Measurements from ENCODE around the gene ZCRB1. TPM values are rescaled to one million over a fixed set of nuclear protein-coding genes. Genes with fewer than 3 reads are reported as not detected.
"Not testable (repeated sequence)": the region's sequence is repeated elsewhere in the genome, so short reads cannot be mapped to it uniquely, and the experiment has no call there.

Gene ZCRB1
- polyA plus RNA-seq, 3 donors: 93.0 to 109 (median 97.6) TPM

DNA sequence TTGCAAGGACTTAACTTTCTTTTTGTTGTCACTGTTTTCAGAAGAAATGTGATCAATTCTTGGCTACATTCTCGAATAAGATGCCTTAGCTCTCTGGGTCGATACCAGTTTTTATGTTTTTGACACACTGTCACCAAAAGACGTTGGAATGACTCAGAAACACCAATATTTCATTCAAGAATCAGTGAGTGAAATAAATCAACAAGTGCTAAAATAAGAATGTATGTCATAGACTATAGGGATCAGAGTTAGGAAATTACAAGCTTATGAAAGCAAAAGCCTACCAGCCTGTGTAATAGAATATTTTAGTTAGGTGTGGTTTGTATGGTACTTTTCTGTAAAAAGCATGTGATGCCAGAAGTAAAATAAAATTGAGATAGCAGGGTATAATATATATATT is 17.8 kb upstream of the ZCRB1 start:
- no peak for DNase-seq (ENCODE audit: extremely low read depth in 1 of 11, low read depth in 9 of 11, low spot score in 4 of 11)

DNA sequence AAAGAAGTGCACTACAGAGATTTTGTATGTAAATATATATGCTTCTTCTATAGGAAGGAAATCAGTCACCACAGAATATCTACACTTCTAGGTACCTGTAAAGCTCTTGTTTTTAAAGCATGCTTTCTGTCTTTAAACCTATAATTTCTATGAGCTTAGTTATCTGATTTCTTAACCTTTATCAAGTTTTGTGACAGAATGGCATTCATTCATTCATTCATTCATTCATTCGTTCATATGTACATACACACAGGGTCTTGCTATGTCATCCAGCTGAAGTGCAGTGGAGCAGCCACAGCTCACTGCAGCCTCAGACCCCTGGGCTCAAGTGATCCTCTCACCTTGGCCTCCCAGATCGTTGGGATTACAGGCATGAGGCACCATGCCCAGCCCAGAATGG is 16.1 kb upstream of the ZCRB1 start:
- no peak for DNase-seq (ENCODE audit: extremely low read depth in 1 of 11, low read depth in 9 of 11, low spot score in 4 of 11)

DNA sequence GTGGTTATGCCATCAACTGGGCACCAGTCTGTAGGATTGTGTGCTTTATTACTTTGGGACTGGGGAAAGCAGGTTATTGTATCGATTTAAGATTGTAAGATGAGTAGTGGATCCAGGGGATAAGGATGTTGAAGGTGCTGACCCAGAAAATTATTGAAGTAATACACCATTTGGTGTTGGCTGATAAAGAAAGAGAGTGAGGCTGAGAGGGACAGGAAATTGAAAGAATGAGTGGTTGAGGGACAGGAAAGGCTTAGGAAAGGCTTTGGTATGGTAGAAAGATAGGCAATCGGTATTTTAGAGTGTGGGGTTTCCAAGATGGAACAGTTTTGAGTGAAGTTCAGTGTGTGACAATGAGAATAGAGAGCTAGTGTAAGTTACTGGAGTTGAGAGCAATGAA is 12.4 kb upstream of the ZCRB1 start:
- no peak for DNase-seq (ENCODE audit: extremely low read depth in 1 of 11, low read depth in 9 of 11, low spot score in 4 of 11)

DNA sequence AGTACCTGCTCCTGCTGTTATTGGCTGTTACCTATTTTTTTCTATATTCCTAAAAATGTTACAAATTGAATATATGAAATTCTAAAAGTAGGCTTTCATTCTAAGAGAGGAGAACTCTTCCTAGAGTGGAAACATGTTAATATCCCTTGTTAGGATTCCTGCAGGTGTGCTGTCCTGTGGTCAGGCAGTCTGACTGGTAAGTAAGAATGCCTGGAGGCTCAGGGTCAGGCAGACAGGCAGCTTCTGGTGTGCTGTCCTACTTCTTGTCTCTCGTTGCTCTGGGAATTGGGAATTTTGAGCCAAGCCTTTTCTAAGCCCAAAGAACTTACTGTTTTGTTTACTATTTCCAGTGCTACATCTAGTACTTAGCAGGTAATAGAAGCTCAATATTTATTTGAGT is 10.4 kb upstream of the ZCRB1 start:
- no peak for DNase-seq (ENCODE audit: extremely low read depth in 1 of 11, low read depth in 9 of 11, low spot score in 4 of 11)

DNA sequence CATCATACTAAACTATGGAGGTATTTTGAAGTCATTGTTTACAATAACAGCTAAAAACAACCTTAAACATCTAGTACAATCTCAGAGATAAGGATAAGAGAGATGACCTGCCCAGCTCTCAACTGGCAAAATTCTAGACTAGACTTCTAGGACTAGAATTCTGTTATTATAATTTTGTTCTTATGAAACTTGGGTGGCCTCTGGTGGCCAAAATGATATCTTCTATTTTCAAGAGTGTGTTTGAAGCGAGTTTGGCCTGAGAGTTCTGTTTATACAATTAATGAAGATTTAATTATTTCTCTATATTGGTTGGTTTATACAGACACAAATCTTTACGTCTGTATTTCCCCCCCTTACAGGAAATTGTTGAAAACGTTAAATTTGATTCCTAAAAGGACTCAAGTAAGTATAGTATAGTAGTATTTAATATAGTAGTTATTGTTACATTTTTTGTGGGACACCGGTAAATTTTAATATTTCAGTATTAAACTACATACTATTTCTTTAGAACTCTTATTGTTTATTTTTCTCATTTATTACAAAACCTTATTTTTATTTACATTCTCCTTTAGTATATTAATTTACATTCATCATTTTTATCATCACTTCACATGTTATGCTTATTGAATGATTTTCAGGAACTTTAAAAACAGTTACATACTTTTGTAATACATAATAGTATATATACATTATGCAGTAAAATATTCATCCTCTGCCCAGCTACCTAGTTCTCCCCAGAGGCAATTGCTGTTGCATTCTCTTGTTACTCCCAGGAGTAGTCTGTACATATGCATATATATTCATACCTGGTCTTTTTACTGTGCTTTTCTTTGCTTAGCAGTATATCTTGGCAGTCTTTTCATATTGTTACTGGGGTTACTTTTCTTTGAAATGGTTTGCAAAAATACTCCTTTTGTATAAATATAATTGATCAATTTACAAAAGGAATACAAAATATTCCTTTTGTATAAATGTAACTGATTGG is 6.7 kb upstream of the ZCRB1 start:
- peak in 7 of 11 donors; percentile 15 to 45 (median 23) for DNase-seq (ENCODE audit: extremely low read depth in 1 of 11, low read depth in 9 of 11, low spot score in 4 of 11)

DNA sequence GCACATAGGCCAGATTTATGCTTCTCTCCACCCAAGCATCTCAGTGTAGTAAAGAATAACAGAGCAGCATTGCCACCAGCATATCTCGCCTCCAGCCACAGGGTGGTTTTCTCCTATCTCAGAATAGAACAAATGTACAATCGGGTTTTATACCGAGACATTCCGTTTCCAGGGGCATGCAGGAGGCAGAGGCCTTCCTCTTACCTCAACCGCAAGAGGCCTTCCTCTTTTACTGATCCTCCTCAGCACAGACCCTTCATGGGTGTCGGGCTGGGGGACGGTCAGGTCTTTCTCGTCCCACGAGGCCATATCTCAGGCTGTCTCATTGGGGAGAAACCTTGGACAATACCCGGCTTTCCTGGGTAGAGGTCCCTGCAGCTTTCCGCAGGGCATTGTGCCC is 4.2 kb upstream of the ZCRB1 start:
- not testable (repeated sequence) for DNase-seq (ENCODE audit: extremely low read depth in 1 of 11, low read depth in 9 of 11, low spot score in 4 of 11)

DNA sequence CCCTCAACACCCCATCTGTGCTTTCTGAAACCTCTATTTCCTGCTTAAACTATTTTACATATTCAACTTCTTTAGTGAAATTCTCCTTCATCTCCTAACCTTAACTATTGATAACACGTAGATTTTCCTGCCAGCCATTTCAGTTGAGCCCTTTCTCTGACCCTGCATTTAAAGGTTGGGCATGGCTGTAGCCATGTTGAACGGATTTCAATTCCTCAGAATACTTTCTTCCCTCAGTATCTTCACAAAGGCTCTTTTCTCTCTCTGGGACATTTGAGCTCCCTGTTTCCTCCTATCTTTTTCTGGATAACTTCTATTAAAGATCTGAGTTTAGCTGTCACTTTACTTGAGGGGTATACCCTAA is 1.3 kb upstream of the ZCRB1 start:
- DNase-seq (ENCODE audit: extremely low read depth in 1 of 11, low read depth in 9 of 11, low spot score in 4 of 11): no peak

DNA sequence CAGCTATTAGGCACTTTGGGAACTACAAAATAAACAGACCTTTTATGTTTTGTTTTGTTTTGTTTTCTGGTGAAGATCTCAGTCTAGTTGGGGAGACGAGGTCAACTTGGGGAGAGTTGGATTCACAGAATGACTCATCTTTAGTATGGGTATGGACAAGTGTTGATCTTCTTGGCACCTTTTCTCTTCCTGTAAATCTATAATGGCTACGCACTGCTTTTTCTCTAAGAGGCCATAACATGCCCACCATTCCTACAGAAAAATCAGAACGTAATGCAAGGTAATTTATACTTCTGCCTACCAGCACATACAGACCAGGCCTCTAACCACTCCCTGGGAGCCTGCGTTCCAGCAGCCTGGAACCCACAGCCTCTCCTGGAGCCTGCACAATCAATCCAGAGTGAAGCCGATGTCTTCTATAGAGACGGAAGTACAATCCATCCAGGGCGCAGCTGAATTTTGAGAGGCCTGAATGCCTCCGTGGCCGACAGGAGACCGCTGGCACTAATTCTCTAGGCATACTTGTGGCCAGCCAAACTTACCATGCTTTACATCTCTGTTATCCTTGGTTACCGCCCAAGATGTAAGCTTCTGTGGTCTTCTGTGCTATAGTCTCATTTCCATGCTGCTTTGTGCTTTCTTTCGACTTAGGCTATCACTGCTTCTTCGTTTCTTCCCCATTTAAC is 790 bp upstream of the ZCRB1 start:
- peak in 7 of 11 donors; percentile 4 to 18 (median 11) for DNase-seq (ENCODE audit: extremely low read depth in 1 of 11, low read depth in 9 of 11, low spot score in 4 of 11)

DNA sequence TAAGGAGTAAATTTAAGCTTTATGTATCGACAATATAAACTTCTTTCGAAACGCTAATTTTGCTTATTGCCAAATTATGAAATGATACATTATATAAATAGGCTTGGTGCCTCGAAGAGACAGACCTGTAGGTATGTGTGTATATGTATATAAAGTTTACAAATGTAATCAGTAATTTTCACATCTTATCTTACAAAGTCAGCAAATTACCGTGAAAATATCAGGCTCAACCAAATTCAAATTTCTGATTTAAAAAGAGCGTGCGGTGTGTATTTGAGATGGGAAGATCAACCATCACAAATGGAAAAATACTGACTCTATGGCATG is 605 bp downstream of the ZCRB1 start:
- DNase-seq (ENCODE audit: extremely low read depth in 1 of 11, low read depth in 9 of 11, low spot score in 4 of 11): no peak

DNA sequence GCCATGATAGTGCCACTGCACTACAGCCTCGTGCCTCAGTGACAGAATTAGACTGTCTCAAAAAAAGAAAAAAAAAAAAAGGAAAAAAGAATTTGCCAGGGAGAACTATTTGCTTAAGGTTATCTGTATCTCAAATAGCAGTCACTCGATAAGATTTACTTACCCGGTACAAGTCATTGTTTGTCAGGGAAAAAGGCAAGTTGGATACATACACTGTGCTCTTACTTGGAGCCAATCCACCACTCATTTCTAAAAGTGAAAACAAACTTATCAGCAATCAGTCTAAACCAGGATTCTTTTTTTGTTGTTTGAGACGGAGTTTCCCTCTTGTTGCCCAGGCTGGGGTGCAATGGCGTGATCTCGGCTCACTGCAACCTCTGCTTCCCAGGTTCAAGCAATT is 2.0 kb downstream of the ZCRB1 start:
- no peak for DNase-seq (ENCODE audit: extremely low read depth in 1 of 11, low read depth in 9 of 11, low spot score in 4 of 11)

DNA sequence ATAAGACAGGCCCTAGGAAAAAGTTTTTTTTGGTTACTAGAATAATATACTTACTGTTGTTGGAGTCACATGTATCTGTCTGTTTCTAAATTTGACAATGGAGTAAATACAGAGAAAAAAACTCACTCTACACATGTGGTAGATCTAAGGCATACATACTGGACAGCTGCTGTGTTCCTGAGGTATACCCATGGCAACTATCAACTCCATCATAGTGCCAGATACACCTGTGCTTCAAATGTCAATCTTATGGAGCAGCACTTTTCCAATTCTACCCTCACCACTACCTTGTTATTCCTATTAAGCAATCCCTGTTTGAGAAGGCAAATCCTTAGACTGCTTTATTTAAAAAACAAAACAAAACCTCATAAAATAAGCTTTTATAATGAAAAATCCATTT is 3.3 kb downstream of the ZCRB1 start:
- DNase-seq (ENCODE audit: extremely low read depth in 1 of 11, low read depth in 9 of 11, low spot score in 4 of 11): no peak

DNA sequence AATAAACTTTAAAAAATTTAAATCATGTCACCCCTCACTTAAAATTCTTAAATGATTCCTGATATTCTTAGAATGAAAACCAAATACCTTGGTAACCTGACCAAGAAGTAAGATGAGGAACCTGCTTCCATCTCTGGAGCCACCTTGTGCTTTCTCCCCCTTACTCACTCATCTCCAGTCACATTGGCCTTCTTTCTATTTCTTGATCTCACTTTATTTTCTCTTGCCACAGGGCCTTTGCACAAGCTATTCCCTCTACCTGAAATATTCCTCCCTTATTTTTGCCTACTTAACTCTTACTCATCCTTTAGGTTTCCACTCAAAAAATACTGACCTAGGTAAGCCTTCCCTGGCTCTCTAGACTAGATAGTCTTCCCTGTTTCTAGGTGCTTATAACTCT is 5.1 kb downstream of the ZCRB1 start:
- DNase-seq (ENCODE audit: extremely low read depth in 1 of 11, low read depth in 9 of 11, low spot score in 4 of 11): no peak

DNA sequence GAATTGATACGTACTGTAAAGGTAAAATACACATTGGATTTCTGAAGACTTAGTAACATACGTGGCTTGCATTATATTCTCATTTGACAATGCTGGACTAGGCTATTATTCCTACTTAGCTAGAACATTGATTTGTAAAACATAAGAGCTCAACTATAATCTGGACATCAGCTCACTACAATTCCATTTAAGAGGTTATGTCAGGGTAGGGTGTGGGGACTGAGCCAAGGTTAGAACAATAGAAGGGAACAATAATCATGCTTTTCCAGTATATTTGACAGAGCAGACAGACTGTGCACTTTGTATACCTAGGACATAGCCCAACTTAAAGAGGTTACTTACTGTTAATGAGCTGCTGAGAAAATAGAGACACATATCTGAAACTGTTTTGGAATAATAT is 10.8 kb downstream of the ZCRB1 start:
- DNase-seq (ENCODE audit: extremely low read depth in 1 of 11, low read depth in 9 of 11, low spot score in 4 of 11): no peak

DNA sequence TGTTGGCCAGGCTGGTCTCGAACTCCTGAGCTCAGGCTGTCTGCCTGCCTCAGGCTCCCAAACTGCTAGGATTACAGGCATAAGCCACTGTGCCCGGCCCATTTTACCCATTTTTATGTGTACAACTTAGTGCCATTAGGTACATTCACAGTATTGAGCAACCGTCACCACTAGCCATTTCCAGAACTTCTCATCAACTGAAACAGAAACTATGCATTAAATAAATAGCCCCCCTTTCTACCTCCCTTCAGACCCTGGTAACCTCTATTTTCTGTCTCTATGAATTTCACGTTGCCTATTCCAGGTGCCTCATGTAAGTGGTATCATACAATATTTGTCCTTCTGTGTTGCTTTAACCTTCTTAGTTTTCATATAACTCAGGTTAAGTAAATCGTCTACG is 15.9 kb downstream of the ZCRB1 start:
- DNase-seq (ENCODE audit: extremely low read depth in 1 of 11, low read depth in 9 of 11, low spot score in 4 of 11): no peak

DNA sequence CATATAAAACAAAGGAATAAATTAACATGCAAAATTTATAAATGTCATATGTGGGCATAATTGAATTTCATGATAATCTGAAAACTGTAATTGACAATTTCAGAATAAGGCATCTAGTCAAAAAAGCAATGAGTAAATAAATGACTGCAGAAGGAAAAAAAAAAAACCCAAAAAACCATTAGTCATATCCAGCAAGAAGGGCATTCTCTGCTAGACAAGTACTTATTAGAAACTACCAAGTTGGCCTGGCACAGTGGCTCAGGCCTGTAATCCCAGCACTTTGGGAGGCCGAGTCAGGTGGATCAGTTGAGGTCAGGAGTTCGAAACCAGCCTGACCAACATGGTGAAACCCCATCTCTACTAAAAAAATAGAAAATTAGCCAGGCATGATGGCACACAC is 17.5 kb downstream of the ZCRB1 start:
- DNase-seq (ENCODE audit: extremely low read depth in 1 of 11, low read depth in 9 of 11, low spot score in 4 of 11): no peak

DNA sequence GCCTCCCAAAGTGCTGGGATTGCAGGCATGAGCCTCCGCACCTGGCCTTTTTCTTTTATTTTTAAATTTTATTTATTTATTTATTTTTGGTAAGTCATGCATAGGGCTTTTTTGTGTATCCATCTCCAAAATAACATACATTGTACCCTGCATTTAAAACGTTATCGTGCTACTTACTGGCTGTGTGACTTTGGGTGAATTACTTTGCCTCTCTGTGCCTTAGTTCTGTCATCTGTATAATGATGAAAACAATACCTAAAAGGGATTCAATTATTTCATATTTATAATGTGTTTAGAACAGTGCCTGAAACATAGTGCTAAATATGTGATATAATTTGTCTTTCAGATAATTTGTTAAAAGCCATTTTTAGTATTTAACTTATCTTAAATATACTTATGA is 19.6 kb downstream of the ZCRB1 start:
- no peak for DNase-seq (ENCODE audit: extremely low read depth in 1 of 11, low read depth in 9 of 11, low spot score in 4 of 11)

DNA sequence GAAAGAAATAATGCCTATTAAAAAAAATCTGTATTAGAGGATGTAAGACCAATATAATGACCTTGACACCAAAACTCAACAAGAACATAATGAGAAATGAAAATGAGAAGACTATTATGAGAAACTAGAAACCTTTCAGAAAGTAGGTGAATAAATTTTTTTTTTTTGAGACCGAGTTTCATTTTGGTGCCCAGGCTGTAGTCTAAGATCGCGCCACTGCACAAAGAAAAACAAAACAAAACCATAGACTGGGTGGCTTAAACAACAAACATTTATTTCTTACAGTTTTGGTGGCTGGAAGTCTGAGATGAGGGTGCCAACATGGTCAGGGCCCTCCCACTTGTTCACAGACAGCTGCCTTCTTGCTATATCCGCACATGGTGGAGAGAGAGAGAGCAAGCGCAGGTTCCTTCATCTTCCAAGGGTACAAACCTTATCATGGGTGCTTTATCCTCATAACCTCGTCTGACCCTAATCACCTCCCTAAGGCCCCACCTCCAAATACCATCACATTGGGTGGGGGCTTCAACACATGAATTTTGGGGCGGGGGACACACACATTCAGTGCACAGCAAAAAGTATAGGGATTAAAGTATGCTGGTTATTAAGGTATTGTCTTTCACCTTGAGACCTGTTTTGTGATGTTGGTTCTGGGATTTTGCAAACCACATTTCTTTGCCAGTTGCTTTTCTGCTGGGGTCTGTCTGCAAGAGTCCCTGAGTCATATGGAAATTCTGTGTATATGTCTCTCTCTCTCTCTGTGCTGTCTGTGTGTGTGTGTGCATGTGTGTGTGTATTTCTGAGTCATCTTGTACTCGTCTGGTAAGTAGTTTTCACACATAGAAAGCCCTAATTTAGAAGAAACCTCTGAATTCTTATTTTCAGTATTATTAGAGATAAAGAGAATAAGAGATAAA is 26.2 kb downstream of the ZCRB1 start:
- no peak for DNase-seq (ENCODE audit: extremely low read depth in 1 of 11, low read depth in 9 of 11, low spot score in 4 of 11)

DNA sequence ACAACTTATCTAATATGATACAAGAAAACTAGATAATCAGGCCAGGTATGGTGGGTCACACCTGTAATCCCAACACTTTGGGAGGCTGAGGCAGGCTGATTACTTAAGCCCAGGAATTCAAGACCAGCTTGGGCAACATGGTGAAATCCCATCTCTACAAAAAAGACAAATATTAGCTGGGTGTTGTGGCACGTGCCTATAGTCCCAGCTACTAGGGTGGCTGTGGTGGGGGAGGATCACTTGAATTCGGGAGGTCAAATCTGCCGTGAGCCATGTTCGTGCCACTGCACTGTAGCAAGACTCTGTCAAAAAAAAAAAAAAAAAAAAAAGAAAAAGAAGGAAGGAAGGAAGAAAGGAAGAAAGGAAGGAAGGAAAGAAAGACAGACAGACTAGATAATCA is 27.0 kb downstream of the ZCRB1 start:
- no peak for DNase-seq (ENCODE audit: extremely low read depth in 1 of 11, low read depth in 9 of 11, low spot score in 4 of 11)

DNA sequence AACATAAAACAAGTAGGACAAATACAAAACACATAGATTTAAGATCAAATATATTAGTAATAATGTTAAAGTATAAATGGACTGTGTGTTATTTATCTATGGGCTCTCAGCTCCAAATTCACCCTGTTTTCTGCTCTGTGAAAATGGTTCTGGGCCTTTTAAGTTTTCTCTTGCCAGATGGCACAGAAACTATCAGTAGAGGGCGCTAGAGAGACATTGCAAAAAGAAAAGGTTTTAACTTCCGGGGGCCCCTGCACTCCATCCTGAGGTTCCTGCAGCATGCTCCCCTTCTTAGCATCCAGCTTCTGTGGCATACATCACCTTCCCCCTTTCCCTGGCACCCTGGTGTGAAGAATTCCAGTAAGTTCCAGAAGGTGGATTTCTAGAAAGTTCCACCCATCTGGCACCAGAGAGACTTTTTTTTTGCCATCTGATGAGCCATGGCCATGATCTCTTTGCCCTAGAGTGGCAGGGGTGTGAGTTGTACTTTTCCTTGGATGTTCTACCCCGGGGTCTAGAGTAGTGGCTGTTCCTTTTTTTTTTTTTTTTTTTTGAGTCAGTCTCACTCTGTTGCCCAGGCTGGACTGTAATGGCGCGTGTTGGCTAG is 29.3 kb downstream of the ZCRB1 start:
- no peak for DNase-seq (ENCODE audit: extremely low read depth in 1 of 11, low read depth in 9 of 11, low spot score in 4 of 11)

Measured in renal cortex interstitium (tissue), 11 donors.